NOMO-1 treated with dmso at 0.1 percent for 144 hours (cell line): ENCODE data around the gene DNAL1.
"Not testable (repeated sequence)": the region's sequence is repeated elsewhere in the genome, so short reads cannot be mapped to it uniquely, and the experiment has no call there.

Experiments used
- DNase-seq: peaks from one replicate; lab custom pipeline; 2025; ENCODE audit not compliant: unreplicated experiment; lab: John Stamatoyannopoulos, UW

Gene DNAL1

GRCh38 chr14:73637830-73638229 lies 7.0 kb upstream of the DNAL1 start:
- no peak for DNase-seq

GRCh38 chr14:73640796-73641365 lies 3.9 kb upstream of the DNAL1 start:
- DNase-seq: no peak

- DNase-seq: no peak
Observed at GRCh38 chr14:73645248-73645610, 443 bp downstream of the DNAL1 start.

- no peak for DNase-seq
Observed at GRCh38 chr14:73651005-73651404, 6.2 kb downstream of the DNAL1 start.

- DNase-seq: no peak
Observed at GRCh38 chr14:73655851-73656250, 11.1 kb downstream of the DNAL1 start.

GRCh38 chr14:73659202-73659601 lies 14.4 kb downstream of the DNAL1 start:
- DNase-seq: not testable (repeated sequence)

GRCh38 chr14:73660511-73660910 lies 15.7 kb downstream of the DNAL1 start:
- no peak for DNase-seq

- no peak for DNase-seq
Observed at GRCh38 chr14:73661872-73662271, 17.1 kb downstream of the DNAL1 start.

GRCh38 chr14:73662487-73662943 lies 17.7 kb downstream of the DNAL1 start:
- DNase-seq: no peak

GRCh38 chr14:73663548-73664212 lies 18.9 kb downstream of the DNAL1 start:
- no peak for DNase-seq

GRCh38 chr14:73665130-73665529 lies 20.3 kb downstream of the DNAL1 start:
- DNase-seq: no peak

- DNase-seq: no peak
Observed at GRCh38 chr14:73666583-73666982, 21.8 kb downstream of the DNAL1 start.

- DNase-seq: no peak
Observed at GRCh38 chr14:73667854-73668253, 23.1 kb downstream of the DNAL1 start.

GRCh38 chr14:73674986-73675385 lies 30.2 kb downstream of the DNAL1 start:
- no peak for DNase-seq

- DNase-seq: no peak
Observed at GRCh38 chr14:73678698-73679097, 33.9 kb downstream of the DNAL1 start.

GRCh38 chr14:73680821-73681220 lies 36.0 kb downstream of the DNAL1 start:
- no peak for DNase-seq

GRCh38 chr14:73684627-73685026 lies 39.8 kb downstream of the DNAL1 start:
- no peak for DNase-seq

- no peak for DNase-seq
Observed at GRCh38 chr14:73685328-73685727, 40.5 kb downstream of the DNAL1 start.

- DNase-seq: no peak
Observed at GRCh38 chr14:73686901-73687300, 42.1 kb downstream of the DNAL1 start.

- no peak for DNase-seq
Observed at GRCh38 chr14:73694083-73694482, 49.3 kb downstream of the DNAL1 start.

GRCh38 chr14:73695082-73695481 lies 50.3 kb downstream of the DNAL1 start:
- DNase-seq: no peak

- no peak for DNase-seq
Observed at GRCh38 chr14:73695997-73696396, 51.2 kb downstream of the DNAL1 start.
